Fibroblast of skin of abdomen (primary cell): ENCODE results near the gene BPIFB1. TPM values are rescaled to one million over a fixed set of nuclear protein-coding genes. Genes with fewer than 3 reads are reported as not detected.

ENCODE experiments used
- DNase-seq: peaks from one replicate; pipeline ENCODE4 v3.0.0-alpha.2; 2013
- polyA plus RNA-seq, 2 experiments: library from polyadenylated mRNA; unstranded; fragments of 120-200 nt; gene quantifications; one replicate each; pipeline ENCODE4 v1.2.1, GENCODE V29; 2013; ENCODE audit not compliant: insufficient read length in 2 of 2

BPIFB1 gene
- not detected for polyA plus RNA-seq (2013, experiment 1 of 2; ENCODE audit: insufficient read length)
- polyA plus RNA-seq (2013, experiment 2 of 2; ENCODE audit: insufficient read length) = not detected

- no peak for DNase-seq
Observed at GRCh38 chr20:33282991-33283555, at the start of gene BPIFB1. Gene BPIFB1, plus strand, starts transcription at chr20:33283214. Its CDS starts 2,860 bp downstream, at chr20:33286074.

- DNase-seq = no peak
Observed at GRCh38 chr20:33234050-33234449, 49.0 kb upstream of the BPIFB1 start.

- no peak for DNase-seq
Observed at GRCh38 chr20:33235696-33236095, 47.3 kb upstream of the BPIFB1 start, which contains the start of gene BPIFA1. Gene BPIFA1, plus strand, starts transcription at chr20:33235996. Its CDS starts 1,716 bp downstream, at chr20:33237712.

- no peak for DNase-seq
Observed at GRCh38 chr20:33236351-33236750, 46.7 kb upstream of the BPIFB1 start.

GRCh38 chr20:33237989-33238388 is 45.0 kb upstream of the BPIFB1 start:
- DNase-seq = no peak

- no peak for DNase-seq
Observed at GRCh38 chr20:33239418-33239817, 43.6 kb upstream of the BPIFB1 start.

GRCh38 chr20:33239979-33240736 is 42.9 kb upstream of the BPIFB1 start:
- DNase-seq = no peak

- no peak for DNase-seq
Observed at GRCh38 chr20:33240923-33241322, 42.1 kb upstream of the BPIFB1 start.

GRCh38 chr20:33242319-33243100 is 40.5 kb upstream of the BPIFB1 start:
- DNase-seq = no peak

- no peak for DNase-seq
Observed at GRCh38 chr20:33246077-33246476, 36.9 kb upstream of the BPIFB1 start.

- no peak for DNase-seq
Observed at GRCh38 chr20:33249456-33249855, 33.6 kb upstream of the BPIFB1 start.

- DNase-seq = no peak
Observed at GRCh38 chr20:33250666-33251065, 32.3 kb upstream of the BPIFB1 start.

- no peak for DNase-seq
Observed at GRCh38 chr20:33251496-33251895, 31.5 kb upstream of the BPIFB1 start.

GRCh38 chr20:33252460-33252859 is 30.6 kb upstream of the BPIFB1 start:
- no peak for DNase-seq

GRCh38 chr20:33255005-33255404 is 28.0 kb upstream of the BPIFB1 start:
- no peak for DNase-seq

- DNase-seq = no peak
Observed at GRCh38 chr20:33257237-33257636, 25.8 kb upstream of the BPIFB1 start.

GRCh38 chr20:33259371-33259770 is 23.6 kb upstream of the BPIFB1 start:
- no peak for DNase-seq

- no peak for DNase-seq
Observed at GRCh38 chr20:33261465-33261864, 21.5 kb upstream of the BPIFB1 start.

- peak; percentile 28 for DNase-seq
Observed at GRCh38 chr20:33262658-33263065, 20.4 kb upstream of the BPIFB1 start.

- DNase-seq = no peak
Observed at GRCh38 chr20:33263784-33264183, 19.2 kb upstream of the BPIFB1 start.

- DNase-seq = no peak
Observed at GRCh38 chr20:33267701-33268100, 15.3 kb upstream of the BPIFB1 start.

- no peak for DNase-seq
Observed at GRCh38 chr20:33272155-33272873, 10.7 kb upstream of the BPIFB1 start.
